Mesothelial cell of epicardium (in vitro differentiated cells): ENCODE results near the gene SRL. TPM values are rescaled to one million over a fixed set of nuclear protein-coding genes. Genes with fewer than 3 reads are reported as not detected.

Experiments
- DNase-seq, 2 experiments: peaks; one replicate each; pipeline ENCODE4 v3.0.0; 2021; ENCODE audit warnings: low spot score in 2 of 2; ENCODE audit not compliant: unreplicated experiment in 2 of 2
- H3K27ac Mint-ChIP-seq: 2 replicates; pipeline ENCODE4 v1.8.0; 2021; ENCODE audit warnings: mixed read lengths
- H3K27me3 Mint-ChIP-seq: 2 replicates; pipeline ENCODE4 v1.8.0; 2021; ENCODE audit warnings: low read depth, mixed read lengths
- H3K36me3 Mint-ChIP-seq: 2 replicates; pipeline ENCODE4 v1.8.0; 2021; ENCODE audit warnings: mixed read lengths
- H3K4me1 Mint-ChIP-seq: 2 replicates; pipeline ENCODE4 v1.8.0; 2021; ENCODE audit warnings: mixed read lengths
- H3K4me3 Mint-ChIP-seq: 2 replicates; pipeline ENCODE4 v1.8.0; 2021; ENCODE audit warnings: mild to moderate bottlenecking, moderate library complexity, mixed read lengths
- H3K9me3 Mint-ChIP-seq: 2 replicates; pipeline ENCODE4 v1.8.0; 2021; ENCODE audit warnings: mixed read lengths
- total RNA-seq: library from RNA; stranded (reverse); gene quantifications from 3 replicates; pipeline ENCODE4 v1.2.1, GENCODE V29; 2021
- TF ChIP-seq, protein P1 (sequence below): fragments of 200-600 bp; sonication (generic); IDR thresholded peaks from one replicate; pipeline ENCODE4 v1.5.0; 2021; ENCODE audit warnings: antibody characterized with exemption; ENCODE audit not compliant: unreplicated experiment

Gene SRL
- total RNA-seq, 1 donor from 2014 or later, result 1.7 TPM

DNA sequence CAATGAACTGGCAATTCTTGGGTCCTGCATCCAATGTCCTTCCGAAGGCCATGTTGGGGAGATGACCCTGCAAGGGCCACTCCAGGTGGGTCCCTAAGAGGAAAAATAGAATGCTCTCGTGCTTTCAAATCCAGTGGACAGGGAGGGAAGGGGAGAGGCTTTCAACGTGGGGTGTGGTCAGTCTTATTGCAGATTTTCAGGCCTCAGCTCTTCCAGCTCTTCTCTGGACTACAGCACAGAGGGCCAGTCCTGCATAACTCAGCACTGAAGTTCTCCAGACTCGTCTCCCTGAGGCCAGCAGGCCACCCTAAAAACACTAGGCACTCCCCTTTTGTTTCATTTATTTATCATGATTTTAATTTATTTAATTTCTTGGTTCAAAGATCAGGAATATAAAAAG lies 43.1 kb downstream of the SRL start:
- H3K4me1 Mint-ChIP-seq, result peaks cover 8% of the 10 kb centered on the region
- no peaks in the 10 kb centered on the region for H3K27me3 Mint-ChIP-seq
- H3K9me3 Mint-ChIP-seq, result no peaks in the 10 kb centered on the region
- no peak overlapping the region for H3K27ac Mint-ChIP-seq
- H3K4me3 Mint-ChIP-seq, result no peak overlapping the region
- H3K36me3 Mint-ChIP-seq, result no peaks in the 10 kb centered on the region
- DNase-seq, result no peak
- TF ChIP-seq, protein P1, sequence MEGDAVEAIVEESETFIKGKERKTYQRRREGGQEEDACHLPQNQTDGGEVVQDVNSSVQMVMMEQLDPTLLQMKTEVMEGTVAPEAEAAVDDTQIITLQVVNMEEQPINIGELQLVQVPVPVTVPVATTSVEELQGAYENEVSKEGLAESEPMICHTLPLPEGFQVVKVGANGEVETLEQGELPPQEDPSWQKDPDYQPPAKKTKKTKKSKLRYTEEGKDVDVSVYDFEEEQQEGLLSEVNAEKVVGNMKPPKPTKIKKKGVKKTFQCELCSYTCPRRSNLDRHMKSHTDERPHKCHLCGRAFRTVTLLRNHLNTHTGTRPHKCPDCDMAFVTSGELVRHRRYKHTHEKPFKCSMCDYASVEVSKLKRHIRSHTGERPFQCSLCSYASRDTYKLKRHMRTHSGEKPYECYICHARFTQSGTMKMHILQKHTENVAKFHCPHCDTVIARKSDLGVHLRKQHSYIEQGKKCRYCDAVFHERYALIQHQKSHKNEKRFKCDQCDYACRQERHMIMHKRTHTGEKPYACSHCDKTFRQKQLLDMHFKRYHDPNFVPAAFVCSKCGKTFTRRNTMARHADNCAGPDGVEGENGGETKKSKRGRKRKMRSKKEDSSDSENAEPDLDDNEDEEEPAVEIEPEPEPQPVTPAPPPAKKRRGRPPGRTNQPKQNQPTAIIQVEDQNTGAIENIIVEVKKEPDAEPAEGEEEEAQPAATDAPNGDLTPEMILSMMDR, result no peak

- TF ChIP-seq, protein P1, result no peak
- Mint-ChIP-seq H3K9me3 (no peaks in the 10 kb centered on the region), H3K4me1 (no peaks in the 10 kb centered on the region), H3K4me3 (no peak overlapping the region), H3K27me3 (no peaks in the 10 kb centered on the region), H3K27ac (no peak overlapping the region), H3K36me3 (no peaks in the 10 kb centered on the region)
- DNase-seq, result no peak
Measured at GRCh38 chr16:4194661-4195060, 47.2 kb downstream of the SRL start.

- no peak for DNase-seq
- Mint-ChIP-seq H3K36me3 (no peaks in the 10 kb centered on the region), H3K27ac (no peak overlapping the region), H3K4me3 (no peak overlapping the region), H3K27me3 (peaks cover 2% of the 10 kb centered on the region), H3K9me3 (no peaks in the 10 kb centered on the region), H3K4me1 (no peaks in the 10 kb centered on the region)
- TF ChIP-seq, protein P1, result no peak
Measured at GRCh38 chr16:4193920-4194319, 48.0 kb downstream of the SRL start.

- no peak for DNase-seq
- Mint-ChIP-seq H3K4me1 (peaks cover 2% of the 10 kb centered on the region), H3K36me3 (no peaks in the 10 kb centered on the region), H3K9me3 (no peaks in the 10 kb centered on the region), H3K27me3 (peaks cover 8% of the 10 kb centered on the region), H3K4me3 (no peak overlapping the region), H3K27ac (no peak overlapping the region)
- TF ChIP-seq, protein P1, result no peak
Measured at GRCh38 chr16:4192206-4192605, 49.7 kb downstream of the SRL start.

DNA sequence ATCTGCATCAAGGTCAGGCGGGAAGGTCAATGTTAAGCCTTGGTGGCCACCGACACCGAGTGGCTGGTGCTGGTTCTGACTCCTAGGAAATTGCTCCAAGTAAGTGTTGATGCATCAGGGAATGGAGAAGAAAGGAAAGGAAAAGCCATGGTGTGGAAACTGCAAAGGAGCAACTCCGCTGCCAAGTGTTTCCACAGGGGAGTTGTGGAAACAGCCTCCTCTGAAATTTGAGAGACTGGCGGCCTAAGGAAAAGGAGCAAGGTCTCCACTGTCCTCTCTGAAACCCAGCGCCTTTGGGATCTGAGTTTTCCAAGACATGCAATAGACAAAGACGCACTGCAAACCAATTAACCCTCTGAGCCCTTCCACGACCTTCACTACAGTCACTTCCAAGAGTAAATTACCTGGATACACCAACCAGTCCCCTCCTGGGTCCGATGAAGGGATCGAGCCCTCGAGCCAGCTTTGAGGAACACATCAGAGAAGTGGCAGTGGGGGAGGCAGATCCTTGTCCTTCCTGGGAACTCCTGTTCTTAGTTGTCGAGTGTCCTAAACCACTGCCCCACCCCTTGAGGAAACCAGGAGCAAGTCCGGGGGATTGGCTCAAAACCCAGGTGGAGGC lies 51.1 kb downstream of the SRL start:
- Mint-ChIP-seq H3K27ac (no peak overlapping the region), H3K36me3 (no peaks in the 10 kb centered on the region), H3K4me1 (peaks cover 2% of the 10 kb centered on the region), H3K9me3 (no peaks in the 10 kb centered on the region), H3K27me3 (peaks cover 9% of the 10 kb centered on the region), H3K4me3 (no peak overlapping the region)
- no peak for DNase-seq
- TF ChIP-seq, protein P1, result no peak

DNA sequence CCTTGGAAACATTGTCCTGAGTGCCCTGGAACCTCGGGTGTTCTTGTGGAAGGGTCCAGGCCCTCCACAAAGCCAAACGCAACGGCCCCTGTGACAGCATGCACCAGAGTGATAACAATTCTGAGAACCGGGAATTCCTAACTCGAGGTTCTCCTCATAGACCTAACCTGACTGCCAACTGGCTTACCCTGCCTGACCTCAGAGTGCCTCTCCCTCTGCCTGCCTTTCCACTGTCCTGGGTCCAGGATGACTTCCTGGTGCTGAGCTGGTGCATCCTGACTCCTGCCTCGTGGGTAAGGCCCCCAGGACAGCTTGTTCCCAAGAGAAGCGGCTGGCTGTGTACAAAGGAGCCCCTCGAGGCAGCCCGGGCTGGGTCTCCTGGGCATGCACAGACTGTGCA lies 51.8 kb downstream of the SRL start:
- Mint-ChIP-seq H3K4me3 (no peak overlapping the region), H3K4me1 (peaks cover 2% of the 10 kb centered on the region), H3K27ac (no peak overlapping the region), H3K36me3 (no peaks in the 10 kb centered on the region), H3K9me3 (no peaks in the 10 kb centered on the region), H3K27me3 (peaks cover 9% of the 10 kb centered on the region)
- TF ChIP-seq, protein P1, result no peak
- DNase-seq, result no peak
